GM15510 (cell line): ENCODE data around the gene MLF1.

Source experiments
- POLR2A ChIP-seq: IDR thresholded peaks from 3 replicates; pipeline ENCODE4 v1.6.1; 2011; ENCODE audit warnings: borderline replicate concordance; ENCODE audit not compliant: insufficient read length; ENCODE audit errors: extremely low read depth

The MLF1 gene

DNA sequence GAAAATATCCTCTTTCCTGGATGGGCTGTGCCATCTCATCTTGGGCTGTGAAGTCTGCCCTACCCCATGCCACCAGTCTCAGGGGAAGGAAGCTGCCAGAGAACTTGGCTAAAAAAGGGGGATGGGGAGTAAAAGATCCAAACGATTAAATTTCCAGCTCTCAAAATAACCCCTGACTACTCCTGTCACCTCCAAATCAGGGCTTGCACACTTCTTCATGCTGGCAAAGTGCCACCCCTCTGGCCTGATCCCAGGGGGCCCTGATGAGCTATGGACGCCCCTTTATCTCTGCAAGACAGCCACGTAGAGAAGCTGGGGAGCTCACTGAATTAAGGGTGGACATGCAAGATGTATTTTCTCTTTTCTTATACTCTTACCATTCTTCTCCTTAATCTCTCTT lies 1.2 kb upstream of the MLF1 start:
- no peak for TF ChIP-seq POLR2A

DNA sequence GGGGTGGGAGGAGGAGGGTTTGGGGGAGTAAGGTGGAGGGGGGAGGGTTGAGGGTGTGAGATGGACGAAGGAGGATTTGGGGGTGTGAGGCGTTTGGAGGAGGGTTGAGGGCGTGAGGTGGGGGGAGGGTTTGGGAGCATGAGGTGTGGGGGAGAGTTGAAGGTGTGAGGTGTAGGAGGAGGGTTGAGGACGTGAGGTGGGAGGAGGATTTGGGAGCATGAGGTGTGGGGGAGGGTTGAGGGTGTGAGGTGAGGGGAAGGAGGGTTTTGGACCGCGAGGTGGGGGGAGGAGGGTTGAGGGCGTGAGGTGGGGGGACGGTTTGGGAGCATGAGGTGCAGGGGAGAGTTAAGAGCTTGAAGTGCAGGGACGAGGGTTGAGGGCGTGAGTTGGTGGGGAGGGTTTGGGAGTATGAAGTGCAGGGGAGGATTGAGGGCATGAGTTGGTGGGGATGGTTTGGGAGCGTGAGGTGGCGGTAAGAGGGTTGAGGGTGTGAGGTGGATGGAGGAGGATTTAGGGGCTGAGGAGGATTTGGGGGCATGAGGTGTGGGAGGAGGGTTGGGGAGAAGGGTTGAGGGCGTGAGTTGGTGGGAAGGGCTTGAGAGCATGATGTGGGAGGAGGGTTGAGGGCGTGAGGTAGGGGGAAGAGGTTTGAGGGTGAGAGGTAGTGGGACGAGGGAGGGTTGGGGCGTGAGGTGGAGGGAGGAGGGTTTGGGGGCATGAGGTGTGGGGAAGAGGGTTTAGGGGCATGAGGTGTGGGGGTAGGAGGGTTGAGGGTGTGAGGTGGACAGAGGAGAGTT lies 1.2 kb downstream of the MLF1 start:
- no peak for TF ChIP-seq POLR2A

DNA sequence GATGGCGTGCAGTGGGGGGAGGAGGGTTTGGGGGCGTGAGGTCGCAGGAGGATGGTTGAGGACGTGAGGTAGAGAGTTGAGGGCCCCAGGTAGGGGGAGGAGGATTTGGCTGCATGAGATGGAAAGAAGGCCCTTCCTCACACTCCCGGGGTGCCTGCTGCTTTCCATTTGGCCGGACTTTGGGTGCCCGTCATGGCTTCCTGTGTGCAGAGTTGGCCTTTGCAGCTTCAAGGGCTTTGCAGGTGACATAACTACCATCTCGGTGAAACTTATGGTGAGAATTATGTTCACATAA lies 1.7 kb downstream of the MLF1 start:
- no peak for TF ChIP-seq POLR2A

DNA sequence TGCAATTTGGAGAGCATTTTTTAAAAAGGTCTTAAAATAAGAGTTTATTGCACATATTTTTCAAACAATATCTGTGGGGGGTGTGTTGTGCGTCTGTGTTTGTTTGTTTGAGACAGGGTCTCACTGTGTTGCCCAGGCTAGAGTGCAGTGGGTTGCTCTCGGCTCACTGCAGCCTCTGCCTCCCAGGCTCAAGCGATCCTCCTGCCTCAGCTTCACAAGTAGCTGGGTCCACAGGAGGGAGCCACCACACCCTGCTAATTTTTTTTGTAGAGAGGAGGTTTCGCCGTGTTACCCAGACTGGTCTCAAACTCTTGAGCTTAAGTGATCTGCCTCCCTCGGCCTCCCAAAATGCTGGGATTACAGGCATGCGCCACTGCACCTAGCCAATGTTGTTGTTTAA lies 2.7 kb downstream of the MLF1 start:
- no peak for TF ChIP-seq POLR2A

DNA sequence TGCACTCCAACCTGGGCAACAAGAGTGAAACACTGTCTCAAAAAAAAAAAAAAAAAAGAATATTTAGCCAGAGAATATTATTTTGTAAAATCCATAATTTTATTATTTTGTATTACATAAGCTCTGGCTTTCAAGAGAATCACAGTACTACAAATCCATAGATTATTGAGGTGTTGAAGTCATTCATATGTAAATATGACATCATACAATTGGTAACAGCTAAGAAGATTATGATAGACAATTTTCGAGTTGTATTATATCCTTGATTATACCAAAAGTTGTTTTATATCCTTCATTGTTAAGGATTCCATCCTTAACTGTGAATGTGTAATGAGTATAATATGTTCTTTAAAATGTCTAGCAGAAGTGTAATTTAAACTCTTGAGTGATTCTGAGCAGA lies 3.7 kb downstream of the MLF1 start:
- no peak for TF ChIP-seq POLR2A

DNA sequence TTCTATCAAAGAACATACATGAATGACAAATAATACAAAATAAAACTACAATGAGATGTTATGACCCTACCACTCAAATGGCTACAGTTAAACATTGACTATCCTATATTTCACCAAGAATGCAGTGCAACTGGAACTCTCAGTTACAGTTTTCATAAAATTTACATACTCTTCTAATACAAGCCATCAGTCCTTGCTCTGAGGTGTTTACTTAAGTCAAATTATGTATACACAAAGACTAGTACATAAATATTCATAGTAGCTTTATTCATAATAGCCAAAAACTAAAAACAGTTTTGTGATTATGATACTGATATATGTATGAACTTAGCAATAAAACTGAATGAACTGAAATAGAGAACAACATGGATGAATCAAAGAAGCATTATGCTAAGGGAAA lies 19.2 kb downstream of the MLF1 start:
- TF ChIP-seq POLR2A: no peak

DNA sequence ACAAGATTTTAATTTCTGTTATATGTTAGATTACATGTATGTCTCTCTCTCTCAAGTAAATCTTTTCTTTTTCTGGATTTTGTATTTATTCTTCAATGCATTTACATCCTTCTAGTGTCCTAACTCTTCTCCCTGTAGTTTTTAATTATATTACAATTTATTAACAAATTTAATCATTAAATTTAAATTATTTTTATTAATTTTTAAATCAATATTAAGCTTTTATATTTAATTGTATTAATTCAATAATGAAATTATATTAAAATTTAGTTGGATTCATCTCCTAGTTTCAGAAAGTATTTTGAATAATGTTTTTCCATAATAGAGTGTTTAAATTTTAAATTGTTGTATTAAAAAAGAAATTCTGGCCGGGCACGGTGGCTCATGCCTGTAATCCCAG lies 29.8 kb downstream of the MLF1 start:
- TF ChIP-seq POLR2A: no peak

DNA sequence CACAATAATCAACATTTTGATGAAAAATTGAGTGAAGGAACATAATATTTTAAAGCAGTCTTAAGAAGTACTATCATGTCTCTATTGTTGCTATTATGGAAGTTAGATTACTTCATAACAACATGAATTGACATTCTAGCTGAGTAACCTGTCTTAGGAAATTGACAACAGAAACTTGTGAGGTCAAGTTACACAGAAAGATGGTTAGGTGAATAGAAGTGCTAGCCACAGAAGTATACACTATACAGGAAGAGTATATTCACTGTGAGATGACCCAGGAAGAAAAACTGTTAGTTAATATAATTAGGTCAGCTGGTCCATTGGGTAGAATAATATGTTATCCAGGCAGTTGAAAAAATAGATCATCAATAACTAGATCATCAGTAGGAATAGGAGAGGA lies 31.2 kb downstream of the MLF1 start:
- TF ChIP-seq POLR2A: no peak

DNA sequence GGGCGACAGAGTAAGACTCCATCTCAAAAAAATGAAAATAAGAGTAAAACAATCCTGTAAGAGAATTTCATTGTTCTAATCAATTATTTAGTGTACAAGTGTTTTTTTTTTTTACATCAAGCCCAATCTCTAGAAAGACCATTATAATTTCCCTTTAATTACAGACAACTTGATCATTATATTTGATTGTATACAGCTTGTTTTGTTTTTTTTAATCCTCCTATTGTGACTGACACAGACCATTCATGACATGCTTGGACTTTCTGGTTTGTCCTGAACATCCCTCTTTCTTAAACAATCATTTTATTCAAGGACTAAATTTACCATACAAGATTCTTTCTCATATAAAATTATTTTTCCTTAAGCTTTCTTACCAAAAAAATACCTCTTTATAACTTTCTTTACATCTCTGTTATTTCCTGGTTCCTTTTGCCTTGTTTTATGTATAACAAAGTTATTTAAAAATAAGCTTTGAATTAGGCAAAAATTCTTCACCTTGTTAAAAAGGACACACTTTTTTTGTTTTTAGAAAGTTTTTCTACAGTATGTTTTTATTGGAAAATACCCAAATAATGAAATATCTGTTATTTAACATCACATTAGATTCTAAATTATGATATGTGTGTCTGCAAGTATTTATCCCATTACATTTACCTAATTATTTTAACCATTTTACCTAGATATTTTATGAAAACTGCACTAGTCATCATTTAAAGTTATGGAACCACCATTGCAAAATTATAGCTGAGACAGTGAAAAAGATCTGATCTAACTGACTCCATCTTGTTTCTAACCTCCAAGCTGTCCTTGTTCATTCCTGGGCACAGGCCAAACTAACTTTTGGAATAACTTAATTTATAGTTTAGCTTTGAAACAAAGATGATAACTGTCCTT lies 47.2 kb downstream of the MLF1 start:
- TF ChIP-seq POLR2A: no peak

DNA sequence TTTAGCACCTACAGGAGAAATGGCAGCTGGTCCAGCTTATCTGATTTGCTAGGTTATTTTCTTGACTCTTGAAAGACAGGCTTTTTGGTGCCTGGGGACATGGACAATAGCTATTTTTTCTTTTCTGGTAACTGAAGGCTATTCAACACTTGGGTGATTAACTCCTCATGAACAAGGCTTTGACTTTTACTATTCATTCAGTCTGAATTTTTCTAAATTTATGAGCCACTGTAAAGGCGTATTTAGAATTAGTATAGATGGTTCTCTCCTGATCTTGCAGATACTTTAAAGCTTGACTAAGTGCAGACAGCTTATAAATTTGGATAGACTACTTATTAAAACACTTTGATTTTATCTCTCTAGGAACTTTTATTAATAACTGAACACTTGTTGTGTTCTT lies 54.9 kb downstream of the MLF1 start:
- TF ChIP-seq POLR2A: no peak

DNA sequence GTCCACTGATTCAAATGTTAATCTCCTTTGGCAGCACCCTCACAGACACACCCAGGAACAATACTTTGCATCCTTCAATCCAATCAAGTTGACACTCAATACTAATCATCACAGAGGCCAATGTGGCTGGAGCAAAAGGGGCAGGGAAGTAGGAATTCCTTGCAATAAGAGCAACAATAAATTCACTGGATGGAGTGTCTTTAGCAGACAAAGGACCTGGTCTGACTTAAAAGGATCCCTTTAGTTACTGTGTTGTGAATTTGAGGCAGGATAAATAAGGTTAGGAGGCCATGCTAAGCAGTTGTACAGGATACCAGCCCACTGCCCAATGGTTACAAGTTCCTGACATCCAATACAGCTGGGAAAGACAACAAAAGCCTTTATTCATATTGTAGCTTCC lies 61.0 kb downstream of the MLF1 start:
- no peak for TF ChIP-seq POLR2A

DNA sequence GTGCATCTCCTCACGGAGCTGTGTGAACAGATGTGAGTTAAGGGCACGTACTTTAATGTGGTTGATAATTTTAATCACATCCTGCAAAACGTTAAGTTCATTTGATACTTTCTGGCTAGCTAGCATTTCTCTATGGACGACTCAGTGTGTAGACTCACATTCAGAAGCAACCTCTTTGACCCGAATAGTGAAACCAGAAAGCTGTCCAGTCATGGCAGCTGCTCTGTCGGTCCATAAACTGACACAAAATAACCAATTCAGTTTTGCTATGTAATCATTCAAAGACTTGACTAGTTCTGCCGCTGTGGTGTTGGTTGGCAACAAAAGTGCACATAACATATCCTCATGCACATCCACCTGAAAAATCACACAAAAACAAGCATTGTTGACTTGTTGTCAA lies 69.7 kb downstream of the MLF1 start:
- TF ChIP-seq POLR2A: no peak

DNA sequence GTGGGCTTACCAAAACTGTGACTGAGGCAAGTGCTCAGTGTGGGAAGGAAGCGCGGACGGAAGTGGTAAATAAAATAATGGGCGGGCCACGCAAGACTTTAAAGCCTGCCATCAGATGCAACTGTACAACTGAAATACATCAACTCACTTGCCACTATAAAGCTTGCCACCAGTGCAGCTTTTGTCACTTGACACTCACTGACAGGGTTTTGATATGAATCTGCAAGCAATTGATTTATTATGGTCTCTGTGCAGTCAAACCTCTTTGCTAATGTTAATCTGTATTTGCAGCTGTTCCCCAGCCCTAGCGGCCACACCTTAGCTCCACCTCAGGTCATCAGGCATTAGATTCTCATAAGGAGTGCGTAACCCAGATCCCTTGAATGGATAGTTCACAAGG lies 71.0 kb downstream of the MLF1 start:
- TF ChIP-seq POLR2A: no peak

DNA sequence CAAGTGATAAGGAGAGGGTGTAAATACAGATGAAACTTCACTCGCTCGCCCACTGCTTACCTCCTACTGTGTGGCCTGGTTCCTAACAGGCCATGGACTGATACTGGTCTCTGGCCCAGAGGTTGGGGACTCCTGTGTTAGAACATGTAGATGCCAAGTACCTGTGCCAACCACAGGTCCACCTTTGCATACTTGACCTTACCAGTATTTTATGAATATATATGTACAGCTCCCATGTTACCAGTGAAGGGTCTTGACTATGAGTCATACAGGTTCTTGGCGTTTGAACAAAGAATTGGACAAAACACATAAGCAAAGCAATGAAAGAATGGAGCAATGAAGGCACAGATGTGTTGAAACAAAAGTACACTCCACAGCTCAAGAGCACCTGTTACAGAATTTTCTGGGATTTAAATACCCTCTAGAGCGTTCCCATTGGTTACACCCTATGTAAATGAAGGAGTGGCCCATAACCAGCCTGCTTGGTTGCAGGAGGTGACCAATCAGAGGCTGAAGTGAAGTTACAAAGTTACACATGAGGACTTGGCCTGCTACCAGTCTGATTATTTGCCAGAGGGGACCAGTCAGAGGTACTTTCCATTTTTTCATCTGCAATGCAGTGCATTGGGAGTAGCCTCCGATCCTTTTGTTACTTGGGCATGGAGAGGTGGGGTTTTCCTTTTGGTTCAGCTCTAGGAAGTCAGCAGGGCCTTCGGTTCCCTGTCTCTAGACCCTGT lies 71.6 kb downstream of the MLF1 start:
- TF ChIP-seq POLR2A: no peak

DNA sequence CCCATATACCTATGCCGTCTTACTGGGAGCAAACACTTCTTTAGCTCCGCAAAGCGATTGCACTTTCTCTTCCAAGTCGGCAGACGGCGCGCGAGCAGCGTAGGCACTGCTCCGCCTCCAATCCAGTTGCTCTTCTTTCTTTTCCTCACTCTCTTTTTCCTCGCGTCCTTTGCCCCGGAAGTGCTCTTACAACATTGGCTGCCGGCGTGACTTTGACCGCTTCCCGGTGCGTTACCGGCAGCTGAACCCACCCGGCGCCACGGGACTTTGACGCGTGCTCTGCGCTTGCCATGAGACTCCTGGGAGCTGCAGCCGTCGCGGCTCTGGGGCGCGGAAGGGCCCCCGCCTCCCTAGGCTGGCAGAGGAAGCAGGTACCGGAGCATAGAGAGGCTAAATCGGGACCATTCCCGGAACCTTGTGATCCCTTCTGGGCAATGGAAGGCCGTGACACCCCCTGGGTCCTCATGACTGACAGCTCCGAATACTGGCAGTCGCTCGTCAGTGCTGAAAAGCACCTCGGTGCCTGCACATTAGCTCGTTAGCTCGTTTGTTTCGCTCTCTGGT lies 73.4 kb downstream of the MLF1 start, which contains the start of gene GFM1:
Gene GFM1 (plus strand): TSS at position 183 of the 564 bp plus-strand sequence. CDS start 108 bp downstream, at position 291.
- peak; percentile 76 for TF ChIP-seq POLR2A
